B cell (primary cell): Measurements from ENCODE around the gene POMT1. TPM values are rescaled to one million over a fixed set of nuclear protein-coding genes. Genes with fewer than 3 reads are reported as not detected.

Experiments
- ATAC-seq: fragments of 200-7000 bp; cut with Tn5 transposase; one replicate; pipeline ENCODE4 v1.10.0; 2021; ENCODE audit warnings: low read depth, mild to moderate bottlenecking, moderate number of reproducible peaks, moderate library complexity
- CTCF ChIA-PET: fragments of 350-600 bp; sonication (Branson Sonifier 250); formaldehyde crosslinking; loops from one replicate; lab custom pipeline; 2021; ENCODE audit warnings: antibody characterized with exemption, inconsistent platforms; lab: Charles Lee
- POLR2A ChIA-PET: fragments of 350-600 bp; sonication (Branson Sonifier 250); formaldehyde crosslinking; loops from one replicate; lab custom pipeline; 2021; ENCODE audit warnings: antibody characterized with exemption; lab: Charles Lee
- DNase-seq: peaks from one replicate; pipeline ENCODE4 v3.0.0; 2013
- H2AFZ ChIP-seq: 2 replicates; pipeline ENCODE4 v1.6.1; 2012; ENCODE audit warnings: mild to moderate bottlenecking, low read depth, low read length; ENCODE audit not compliant: insufficient read depth, poor library complexity, severe bottlenecking
- H3K27ac ChIP-seq, 2 donors: 1 replicate in 1 of 2; 2 replicates in 1 of 2; pipeline ENCODE4 v1.5.1; 2012 to 2013; ENCODE audit warnings: low read length in 2 of 2, mild to moderate bottlenecking in 2 of 2, moderate library complexity in 1 of 2
- H3K27me3 ChIP-seq, 4 experiments: fragments of 200-600 bp in 1 of 4; sonication (generic) in 1 of 4; replicated peaks in 1 of 4; 1 replicate in 2 of 4; 2 replicates in 2 of 4; pipeline versions ENCODE4 v1.6.1 to v1.7.0; 2013 to 2016; ENCODE audit warnings: low read length in 3 of 4, mild to moderate bottlenecking in 2 of 4, mixed read lengths in 1 of 4, moderate library complexity in 1 of 4; ENCODE audit not compliant: insufficient read depth in 4 of 4, control insufficient read depth in 3 of 4; ENCODE audit errors: control extremely low read depth in 1 of 4
- H3K36me3 ChIP-seq, 2 experiments: replicated peaks in 1 of 2; 1 replicate in 1 of 2; 2 replicates in 1 of 2; pipeline versions ENCODE4 v1.6.1 to v1.7.1; 2013; ENCODE audit warnings: low read length in 1 of 2; ENCODE audit not compliant: insufficient read depth in 2 of 2, control insufficient read depth in 1 of 2; ENCODE audit errors: control extremely low read depth in 1 of 2, extremely low read depth in 1 of 2
- H3K4me1 ChIP-seq, 2 donors: fragments of 200-600 bp in 1 of 2; sonication (generic) in 1 of 2; 1 replicate in 1 of 2; 2 replicates in 1 of 2; pipeline versions ENCODE4 v1.5.1 to v1.6.1; 2013 to 2017; ENCODE audit warnings: low read length in 2 of 2; ENCODE audit not compliant: control insufficient read depth in 2 of 2, insufficient read depth in 2 of 2
- H3K4me2 ChIP-seq: replicated peaks from 2 replicates; pipeline ENCODE3; 2012; ENCODE audit warnings: mild to moderate bottlenecking, low read depth, low read length; ENCODE audit not compliant: poor library complexity, severe bottlenecking
- H3K4me3 ChIP-seq, 5 experiments: fragments of 200-600 bp in 1 of 5; sonication (generic) in 1 of 5; 1 replicate in 3 of 5; 2 replicates in 2 of 5; pipeline versions ENCODE4 v1.5.1 to v1.7.0; 2011 to 2016; ENCODE audit warnings: low read length in 4 of 5, mild to moderate bottlenecking in 4 of 5, low read depth in 2 of 5, control low read depth in 1 of 5, moderate library complexity in 1 of 5; ENCODE audit not compliant: insufficient read depth in 1 of 5; ENCODE audit errors: control extremely low read depth in 1 of 5, extremely low read depth in 1 of 5
- H3K79me2 ChIP-seq: fragments of 200-600 bp; sonication (generic); one replicate; pipeline ENCODE4 v1.6.0; 2016; ENCODE audit warnings: low read length; ENCODE audit not compliant: control insufficient read depth, insufficient read depth
- H3K9ac ChIP-seq: fragments of 200-600 bp; sonication (generic); 2 replicates; pipeline ENCODE4 v1.6.1; 2017; ENCODE audit warnings: mild to moderate bottlenecking, low read length, moderate library complexity
- H3K9me3 ChIP-seq, 3 donors: one replicate each; pipeline versions ENCODE4 v1.6.1 to v1.7.1; 2013; ENCODE audit warnings: low read length in 2 of 3; ENCODE audit not compliant: control insufficient read depth in 2 of 3, insufficient read depth in 1 of 3; ENCODE audit errors: control extremely low read depth in 1 of 3
- H4K20me1 ChIP-seq: 2 replicates; pipeline ENCODE4 v1.6.0; 2012; ENCODE audit warnings: mild to moderate bottlenecking, low read length; ENCODE audit not compliant: insufficient read depth, control insufficient read depth, poor library complexity, severe bottlenecking
- H3K27ac Mint-ChIP-seq: one replicate; pipeline ENCODE4 v1.8.0; 2021; ENCODE audit warnings: mixed read lengths
- H3K27me3 Mint-ChIP-seq: one replicate; pipeline ENCODE4 v1.8.0; 2021; ENCODE audit warnings: mixed read lengths
- H3K4me1 Mint-ChIP-seq: one replicate; pipeline ENCODE4 v1.8.0; 2021; ENCODE audit warnings: mixed read lengths
- H3K4me3 Mint-ChIP-seq: one replicate; pipeline ENCODE4 v1.8.0; 2021; ENCODE audit warnings: mixed read lengths
- H3K9me3 Mint-ChIP-seq: one replicate; pipeline ENCODE4 v1.8.0; 2022; ENCODE audit warnings: mixed read lengths; ENCODE audit not compliant: insufficient read depth
- CTCF ChIP-seq: fragments of 200-600 bp; IDR thresholded peaks from one replicate; pipeline ENCODE4 v1.8.0; 2022; ENCODE audit warnings: antibody characterized with exemption, mild to moderate bottlenecking
- EZH2 ChIP-seq: IDR thresholded peaks from 2 replicates; pipeline ENCODE4 v1.6.1; 2012; ENCODE audit warnings: borderline replicate concordance, low read depth, mild to moderate bottlenecking, moderate library complexity, low read length; ENCODE audit not compliant: insufficient read depth, poor library complexity, severe bottlenecking
- WGBS: methylation state at CpG from one replicate; pipeline ENCODE4 v1.1.5; 2013; ENCODE audit warnings: missing lambda C conversion rate; ENCODE audit not compliant: insufficient coverage; 5-methylcytosine and 5-hydroxymethylcytosine counted together
- intact Hi-C: fragments of 100-400 bp; cut with micrococcal nuclease; formaldehyde crosslinking; loops from one replicate; pipeline ENCODE4 v1.10.0; 2022
- polyA plus RNA-seq: library from polyadenylated mRNA; depleted of rRNA; stranded (reverse); fragments of >200 nt; gene quantifications from 2 replicates; pipeline ENCODE4 v1.2.3, GENCODE V29; 2012
- total RNA-seq, 2 donors: library from RNA; stranded (reverse); fragments of 120-200 nt in 1 of 2; gene quantifications; 1 replicate in 1 of 2; 2 replicates in 1 of 2; pipeline versions ENCODE4 v1.2.3 to v1.2.4, GENCODE V29; 2013 to 2022

Gene POMT1
- total and polyA plus RNA-seq, 2 donors (not counting 1 experiment from before 2014, with no cell fraction given): 41.9 to 42.0 TPM

GRCh38 chr9:131474711-131475110 is 28.0 kb upstream of the POMT1 start:
- ChIA-PET POLR2A (no interaction called here), CTCF (interaction anchor here (0.6 to 1.5 kb wide), 6 partner anchors 92 to 290 kb away, joined by 3 to 5 read pairs (median 3); no protein-coding TSS in a partner anchor)
- Histone ChIP-seq H3K9me3 (no peaks in the 10 kb centered on the region), H2AFZ (no peak overlapping the region), H3K27ac (no peak overlapping the region), H3K79me2 (peaks cover 43% of the 10 kb centered on the region), H3K4me1 (no peaks in the 10 kb centered on the region), H3K9ac (no peak overlapping the region), H4K20me1 (peaks cover 85% of the 10 kb centered on the region), H3K36me3 (peaks cover 4 to 96% of the 10 kb centered on the region in 2 experiments), H3K4me3 (no peak overlapping the region), H3K27me3 (no peaks in the 10 kb centered on the region), H3K4me2 (no peak overlapping the region)
- DNase-seq (no peak), ATAC-seq (no peak)
- Mint-ChIP-seq H3K9me3 (no peaks in the 10 kb centered on the region), H3K4me3 (no peak overlapping the region), H3K27ac (peak overlapping the region; percentile 20), H3K27me3 (no peaks in the 10 kb centered on the region), H3K4me1 (peaks cover 1% of the 10 kb centered on the region)
- WGBS: 99% methylated on average over 16 of the region's 16 CpGs
- TF ChIP-seq EZH2: no peak
- TF ChIP-seq CTCF: no peak
- intact Hi-C loops: no loop called here

- H3K27me3 ChIP-seq: no peaks in the 10 kb centered on the region
- ChIA-PET POLR2A (no interaction called here), CTCF (interaction anchor here (1.4 to 5.0 kb wide), 3 partner anchors 125 to 139 kb away, joined by 3 to 29 read pairs (median 5); no protein-coding TSS in a partner anchor)
- Mint-ChIP-seq H3K4me3 (no peak overlapping the region), H3K27me3 (no peaks in the 10 kb centered on the region), H3K27ac (no peak overlapping the region), H3K9me3 (no peaks in the 10 kb centered on the region), H3K4me1 (peaks cover 1% of the 10 kb centered on the region)
- H3K36me3 ChIP-seq: peaks cover 4 to 96% of the 10 kb centered on the region in 2 experiments
- no peak overlapping the region for H3K27ac ChIP-seq
- 97% methylated on average over 41 of the region's 46 CpGs for WGBS
- H2AFZ ChIP-seq: no peak overlapping the region
- peaks cover 79% of the 10 kb centered on the region for H4K20me1 ChIP-seq
- TF ChIP-seq EZH2 (no peak), CTCF (no peak)
- no peaks in the 10 kb centered on the region for H3K9me3 ChIP-seq
- no peak for DNase-seq
- no peaks in the 10 kb centered on the region for H3K4me1 ChIP-seq
- ATAC-seq: no peak
- H3K4me3 ChIP-seq: no peak overlapping the region
- peaks cover 42% of the 10 kb centered on the region for H3K79me2 ChIP-seq
- no peak overlapping the region for H3K9ac ChIP-seq
- H3K4me2 ChIP-seq: no peak overlapping the region
- intact Hi-C loops: no loop called here
These were observed 27.4 kb upstream of the POMT1 start for GRCh38 chr9:131475111-131475955.
